ENCODE data around the gene PRLR. TPM values are rescaled to one million over a fixed set of nuclear protein-coding genes. Genes with fewer than 3 reads are reported as not detected.

PRLR gene
- total and polyA plus RNA-seq, 2 experiments from 2014 or later, result 0.31 to 2.2 TPM

GRCh38 chr5:35115920-35116319 lies 114.4 kb downstream of the PRLR start:
- Mint-ChIP-seq H3K9me3 (no peaks in the 10 kb centered on the region), H3K27ac (no peak overlapping the region)
- peaks cover 13% of the 10 kb centered on the region; the same call in 1 of the 2 replicates for H3K9me2 ChIP-seq (ENCODE audit: insufficient read depth)

More at GRCh38 chr5:35115920-35116319, 114.4 kb downstream of the PRLR start:
- Histone ChIP-seq H2AFZ (no peak overlapping the region), H3K27ac (ENCODE audit: low read depth) (no peak overlapping the region), H3K4me1 (ENCODE audit: insufficient read depth) (peaks cover 5% of the 10 kb centered on the region; the same call in 1 of the 2 replicates), H3K79me2 (replicated peaks; ENCODE audit: insufficient read depth) (no peaks in the 10 kb centered on the region), H3K4me3 (no peak overlapping the region), H3K36me3 (ENCODE audit: insufficient read depth) (no peaks in the 10 kb centered on the region), H3F3A (replicated peaks; ENCODE audit: low read depth) (no peaks in the 10 kb centered on the region), H3K27me3 (ENCODE audit: insufficient read depth) (no peaks in the 10 kb centered on the region), H3K4me2 (no peak overlapping the region), H4K20me1 (replicated peaks; ENCODE audit: insufficient read depth) (no peaks in the 10 kb centered on the region)
- Mint-ChIP-seq H3K36me3 (ENCODE audit: low read depth) (no peaks in the 10 kb centered on the region), H3K27me3 (ENCODE audit: insufficient read depth, low read depth, poor library complexity) (peaks cover 2% of the 10 kb centered on the region), H3K4me3 (no peak overlapping the region), H3K4me1 (peaks cover 10% of the 10 kb centered on the region; the same call in 2 of the 3 replicates)
- DNase-seq (ENCODE audit: low spot score), result no peak
- TF ChIP-seq ETS1 (IDR thresholded peaks at IDR 0.05), result no peak
- TF ChIP-seq JUNB (IDR thresholded peaks at IDR 0.05; ENCODE audit: unreplicated experiment), result no peak
- TF ChIP-seq STAT1 (IDR thresholded peaks at IDR 0.05; ENCODE audit: unreplicated experiment), result no peak
- no peak for TF ChIP-seq POLR2AphosphoS5 (IDR thresholded peaks at IDR 0.05; ENCODE audit: low read depth)
- no peak for TF ChIP-seq EZH2 (IDR thresholded peaks at IDR 0.05; ENCODE audit: low read depth, unreplicated experiment)
- no peak for TF ChIP-seq CREB1 (CRISPR knock-in tag; IDR thresholded peaks at IDR 0.05; ENCODE audit: low read depth)
- TF ChIP-seq ZNF331 (CRISPR knock-in tag; IDR thresholded peaks at IDR 0.05; ENCODE audit: low read depth), result no peak
- TF ChIP-seq ZNF462 (CRISPR knock-in tag; IDR thresholded peaks at IDR 0.05), result no peak
- no peak for TF ChIP-seq NANOG (IDR thresholded peaks at IDR 0.05; ENCODE audit: borderline replicate concordance)
- no peak for TF ChIP-seq REST (IDR thresholded peaks at IDR 0.05; ENCODE audit: unreplicated experiment)
- no peak for TF ChIP-seq EZH2phosphoT487 (IDR thresholded peaks at IDR 0.05; ENCODE audit: unreplicated experiment)
- TF ChIP-seq CTCF (conservative IDR thresholded peaks at IDR 0.05; ENCODE audit: low read depth in 2 of 2), result no peak
- no peak for TF ChIP-seq ZNF114 (CRISPR knock-in tag; IDR thresholded peaks at IDR 0.05)
- no peak for ATAC-seq
